IMR-90 (cell line): ENCODE data around the gene TENM3. TPM values are rescaled to one million over a fixed set of nuclear protein-coding genes. Genes with fewer than 3 reads are reported as not detected.

Source experiments
- ATAC-seq: fragments of 200-7000 bp; cut with Tn5 transposase; 2 replicates; pipeline ENCODE4 v1.9.1; 2020; ENCODE audit warnings: low read depth, mild to moderate bottlenecking, moderate library complexity
- BruUV-seq: library from RNA; stranded (reverse); fragments of 400-500 nt; replicated peaks from 2 replicates; lab custom pipeline; 2021; lab: Mats Ljungman, UMichigan
- CTCF ChIA-PET: fragments of 300-600 bp; formaldehyde crosslinking; extraction: SDS; loops from one replicate; lab custom pipeline; 2021; ENCODE audit warnings: antibody characterized with exemption; lab: Yijun Ruan, JAX
- POLR2A ChIA-PET: fragments of 300-600 bp; sonication (Branson Sonifier 250); formaldehyde crosslinking; loops from one replicate; lab custom pipeline; 2022; ENCODE audit warnings: antibody characterized with exemption; ENCODE audit not compliant: unreplicated experiment; lab: Charles Lee
- DNase-seq: peaks from one replicate; pipeline ENCODE4 v3.0.0; 2013
- H2AFZ ChIP-seq: replicated peaks from 2 replicates; pipeline ENCODE3; 2013; ENCODE audit warnings: low read length, mild to moderate bottlenecking; ENCODE audit not compliant: poor library complexity
- H2AK5ac ChIP-seq: 2 replicates; pipeline ENCODE4 v1.6.1; 2013; ENCODE audit warnings: low read depth, low read length, inconsistent platforms
- H2AK9ac ChIP-seq: replicated peaks from 2 replicates; pipeline ENCODE3; 2013; ENCODE audit warnings: mild to moderate bottlenecking, low read depth, low read length, moderate library complexity; ENCODE audit not compliant: poor library complexity
- H2BK120ac ChIP-seq: 2 replicates; pipeline ENCODE4 v1.6.1; 2013; ENCODE audit warnings: low read depth, low read length, inconsistent platforms
- H2BK15ac ChIP-seq: 3 replicates; pipeline ENCODE4 v1.6.1; 2013; ENCODE audit warnings: low read depth, low read length, inconsistent platforms
- H2BK20ac ChIP-seq: 2 replicates; pipeline ENCODE4 v1.6.1; 2013; ENCODE audit warnings: low read depth, mild to moderate bottlenecking, inconsistent platforms, low read length, moderate library complexity
- H2BK5ac ChIP-seq: 2 replicates; pipeline ENCODE4 v1.6.1; 2013; ENCODE audit warnings: mild to moderate bottlenecking, low read depth, low read length, inconsistent platforms; ENCODE audit not compliant: poor library complexity, severe bottlenecking
- H3K14ac ChIP-seq: replicated peaks from 2 replicates; pipeline ENCODE4 v1.6.1; 2013; ENCODE audit warnings: low read depth, low read length, inconsistent platforms
- H3K18ac ChIP-seq: 2 replicates; pipeline ENCODE4 v1.6.1; 2013; ENCODE audit warnings: low read depth, low read length, control low read depth
- H3K23ac ChIP-seq: 2 replicates; pipeline ENCODE4 v1.6.1; 2013; ENCODE audit warnings: low read depth, low read length, inconsistent platforms
- H3K27ac ChIP-seq: 2 replicates; pipeline ENCODE4 v1.5.1; 2013; ENCODE audit warnings: mild to moderate bottlenecking, control low read depth, low read length; ENCODE audit not compliant: insufficient read depth
- H3K27me3 ChIP-seq: 2 replicates; pipeline ENCODE4 v1.6.1; 2013; ENCODE audit warnings: low read length; ENCODE audit not compliant: control insufficient read depth, insufficient read depth
- H3K36me3 ChIP-seq: 2 replicates; pipeline ENCODE4 v1.6.1; 2013; ENCODE audit warnings: low read length, mixed read lengths; ENCODE audit not compliant: control insufficient read depth, insufficient read depth
- H3K4ac ChIP-seq: 2 replicates; pipeline ENCODE4 v1.6.1; 2013; ENCODE audit warnings: low read depth, low read length, inconsistent platforms
- H3K4me1 ChIP-seq: 2 replicates; pipeline ENCODE4 v1.6.1; 2013; ENCODE audit warnings: low read length, mixed read lengths; ENCODE audit not compliant: control insufficient read depth, insufficient read depth
- H3K4me2 ChIP-seq: 2 replicates; pipeline ENCODE4 v1.6.1; 2013; ENCODE audit warnings: low read depth, mild to moderate bottlenecking, control low read depth, low read length, moderate library complexity
- H3K4me3 ChIP-seq: 2 replicates; pipeline ENCODE4 v1.5.1; 2013; ENCODE audit warnings: low read depth, mild to moderate bottlenecking, control low read depth, low read length, moderate library complexity; ENCODE audit not compliant: insufficient read depth
- H3K56ac ChIP-seq: 2 replicates; pipeline ENCODE4 v1.6.1; 2013; ENCODE audit warnings: low read length, inconsistent platforms; ENCODE audit not compliant: insufficient read depth; ENCODE audit errors: extremely low read depth
- H3K79me1 ChIP-seq, 2 experiments: 2 replicates each; pipeline ENCODE4 v1.6.1; 2013; ENCODE audit warnings: low read length in 2 of 2, inconsistent platforms in 1 of 2, low read depth in 1 of 2
- H3K9ac ChIP-seq: 2 replicates; pipeline ENCODE4 v1.6.1; 2013; ENCODE audit warnings: low read depth, low read length, control low read depth
- H3K9me1 ChIP-seq: 2 replicates; pipeline ENCODE4 v1.6.1; 2013; ENCODE audit warnings: low read length, inconsistent platforms; ENCODE audit not compliant: insufficient read depth
- H3K9me3 ChIP-seq: 2 replicates; pipeline ENCODE4 v1.6.1; 2013; ENCODE audit warnings: low read length; ENCODE audit not compliant: control insufficient read depth, insufficient read depth
- H4K20me1 ChIP-seq: 2 replicates; pipeline ENCODE4 v1.6.1; 2013; ENCODE audit warnings: low read length, inconsistent platforms; ENCODE audit not compliant: insufficient read depth
- H4K5ac ChIP-seq: 2 replicates; pipeline ENCODE4 v1.6.1; 2013; ENCODE audit warnings: mild to moderate bottlenecking, low read depth, low read length, control low read depth
- H4K8ac ChIP-seq, 2 experiments: 2 replicates each; pipeline ENCODE4 v1.6.1; 2013; ENCODE audit warnings: low read depth in 2 of 2, low read length in 2 of 2, control low read depth in 1 of 2, inconsistent platforms in 1 of 2
- H4K91ac ChIP-seq: 2 replicates; pipeline ENCODE4 v1.6.1; 2013; ENCODE audit warnings: low read depth, low read length, inconsistent platforms; ENCODE audit not compliant: insufficient read depth
- BHLHE40 ChIP-seq: fragments of 150-350 bp; IDR thresholded peaks from 2 replicates; pipeline ENCODE4 v1.6.1; 2016; ENCODE audit warnings: mild to moderate bottlenecking, low read depth, low read length
- CEBPB ChIP-seq: IDR thresholded peaks from 2 replicates; pipeline ENCODE4 v1.6.1; 2012; ENCODE audit warnings: low read depth, low read length, improper control_type of control experiment
- CHD1 ChIP-seq: IDR thresholded peaks from 2 replicates; pipeline ENCODE4 v1.6.1; 2012; ENCODE audit warnings: low read depth, low read length, improper control_type of control experiment
- CTCF ChIP-seq: conservative IDR thresholded peaks from 2 replicates; pipeline ENCODE4 v1.5.1; 2012; ENCODE audit warnings: mild to moderate bottlenecking, low read depth, low read length, improper control_type of control experiment
- FOS ChIP-seq: fragments of 150-350 bp; IDR thresholded peaks from 2 replicates; pipeline ENCODE4 v1.6.1; 2016; ENCODE audit warnings: low read depth, low read length
- MXI1 ChIP-seq: IDR thresholded peaks from 2 replicates; pipeline ENCODE4 v1.6.1; 2012; ENCODE audit warnings: low read depth, mild to moderate bottlenecking, low read length, moderate library complexity, borderline replicate concordance
- SMC3 ChIP-seq: fragments of 150-350 bp; IDR thresholded peaks from 2 replicates; pipeline ENCODE4 v1.6.1; 2016; ENCODE audit warnings: low read depth, mild to moderate bottlenecking, antibody characterized with exemption, low read length, moderate library complexity
- WGBS, 2 experiments: methylation state at CpG; one replicate each; pipeline versions ENCODE4 v1.1.5 to v1.1.7; 2013; ENCODE audit warnings: missing lambda C conversion rate in 2 of 2; ENCODE audit not compliant: insufficient read length in 1 of 2; ENCODE audit errors: extremely low coverage in 2 of 2; 5-methylcytosine and 5-hydroxymethylcytosine counted together
- dilution Hi-C: fragments of 300-500 bp; cut with HindIII; formaldehyde crosslinking; loops from one replicate; pipeline ENCODE4 v1.14.3; 2018; ENCODE audit warnings: low sequenced_read_pairs; ENCODE audit not compliant: unreplicated experiment
- in situ Hi-C: fragments of 300-500 bp; cut with MboI; formaldehyde crosslinking; loops from 3 replicates; pipeline ENCODE4 v1.14.3; 2019; ENCODE audit warnings: low sequenced_read_pairs, inconsistent platforms, mixed read lengths
- intact Hi-C: fragments of 100-400 bp; cut with micrococcal nuclease; formaldehyde crosslinking; loops from 2 replicates; pipeline ENCODE4 v1.10.0; 2022
- polyA plus RNA-seq, 3 experiments: library from polyadenylated mRNA; depleted of rRNA; stranded (reverse); fragments of >200 nt; gene quantifications; 2 replicates each; pipeline ENCODE4 v1.2.3, GENCODE V29; 2012; ENCODE audit warnings: low replicate concordance in 1 of 3
- total RNA-seq: library from RNA; depleted of rRNA; stranded (reverse); fragments of >200 nt; gene quantifications from 2 replicates; pipeline ENCODE4 v1.2.3, GENCODE V29; 2012

The TENM3 gene
- total and polyA plus RNA-seq, 2 of the 4 experiments (the other 2 are of a cell fraction), result 29.9 to 173 TPM

- no TSS peak for BruUV-seq
- Histone ChIP-seq H3K27ac (no peak overlapping the region), H2AFZ (no peak overlapping the region), H2BK15ac (no peak overlapping the region), H3K18ac (no peak overlapping the region), H2AK5ac (no peak overlapping the region), H3K9me1 (peaks cover 2% of the 10 kb centered on the region; the same call in 1 of the 2 replicates), H4K91ac (no peak overlapping the region), H3K56ac (no peak overlapping the region), H3K4ac (no peak overlapping the region), H4K8ac (no peak overlapping the region), H2AK9ac (no peak overlapping the region), H3K9me3 (no peaks in the 10 kb centered on the region), H3K9ac (no peak overlapping the region), H4K20me1 (no peaks in the 10 kb centered on the region), H3K36me3 (no peaks in the 10 kb centered on the region), H3K4me2 (no peak overlapping the region), H3K4me3 (no peak overlapping the region), H2BK5ac (no peak overlapping the region), H4K5ac (no peak overlapping the region), H3K27me3 (no peaks in the 10 kb centered on the region), H3K14ac (no peak overlapping the region), H3K4me1 (no peaks in the 10 kb centered on the region), H2BK20ac (no peak overlapping the region), H3K79me1 (no peaks in the 10 kb centered on the region), H3K23ac (no peak overlapping the region), H2BK120ac (no peak overlapping the region)
- ChIA-PET POLR2A (no interaction called here), CTCF (no interaction called here)
- WGBS, 2 experiments, result no CpG with 5 or more reads among the region's 11 CpGs
- no peak for DNase-seq
- in situ Hi-C loops (no loop called here), intact Hi-C loops (no loop called here), dilution Hi-C loops (no loop called here)
- TF ChIP-seq BHLHE40, result no peak
- TF ChIP-seq CHD1, result no peak
- TF ChIP-seq MXI1, result no peak
- TF ChIP-seq CTCF, result no peak
- no peak for TF ChIP-seq SMC3
- TF ChIP-seq FOS, result no peak
- no peak for TF ChIP-seq CEBPB
- no peak for ATAC-seq
Observed at GRCh38 chr4:182705389-182705788, 462.2 kb downstream of the TENM3 start.
